Adrenal gland (tissue), 12 donors: ENCODE measurements around the gene BPHL. TPM values are rescaled to one million over a fixed set of nuclear protein-coding genes. Genes with fewer than 3 reads are reported as not detected.

Experiments
- DNase-seq, 7 donors: peaks; one replicate each; pipeline ENCODE4 v3.0.0-alpha.2; 2019 to 2020
- H3K27ac ChIP-seq, 5 donors: fragments of 200-600 bp; sonication (generic) in 4 of 5; 1 replicate in 3 of 5; 2 replicates in 2 of 5; pipeline versions ENCODE4 v1.5.1 to v1.8.0; 2016 to 2020; ENCODE audit warnings: mild to moderate bottlenecking in 1 of 5
- H3K27me3 ChIP-seq: fragments of 200-600 bp; 2 replicates; pipeline ENCODE4 v1.8.0; 2021
- H3K36me3 ChIP-seq, 2 donors: fragments of 200-600 bp; replicated peaks in 1 of 2; 1 replicate in 1 of 2; 2 replicates in 1 of 2; pipeline versions ENCODE4 v1.5.1 to v1.8.0; 2018 to 2022
- H3K4me1 ChIP-seq, 2 donors: fragments of 200-600 bp; replicated peaks in 1 of 2; 1 replicate in 1 of 2; 2 replicates in 1 of 2; pipeline versions ENCODE4 v1.5.1 to v1.8.0; 2018 to 2021
- H3K4me3 ChIP-seq, 4 donors: fragments of 200-600 bp; sonication (generic) in 3 of 4; one replicate each; pipeline ENCODE4 v1.5.1; 2016 to 2018
- H3K9me3 ChIP-seq, 3 donors: fragments of 200-600 bp; sonication (generic) in 1 of 3; replicated peaks in 1 of 3; 1 replicate in 2 of 3; 2 replicates in 1 of 3; pipeline versions ENCODE4 v1.5.1 to v1.8.0; 2016 to 2021
- POLR2A ChIP-seq, 2 donors: fragments of 450-650 bp; IDR thresholded peaks; one replicate each; pipeline ENCODE4 v1.6.1; 2017; ENCODE audit warnings: antibody characterized with exemption in 2 of 2, mild to moderate bottlenecking in 2 of 2, moderate library complexity in 1 of 2
- WGBS, 4 donors: extraction: QIAGEN DNeasy Blood & Tissue Kit in 2 of 4; methylation state at CpG; one replicate each; pipeline versions ENCODE4 v1.1.5 to v1.1.7; 2013 to 2017; 5-methylcytosine and 5-hydroxymethylcytosine counted together
- intact Hi-C, 2 donors: fragments of 100-400 bp; cut with DNase I; formaldehyde crosslinking; loops; one replicate each; pipeline versions ENCODE4 v1.14.1 to v1.15.0; 2022 to 2023
- polyA plus RNA-seq, 3 donors: library from polyadenylated mRNA; stranded (reverse); fragments of 200-250 nt in 2 of 3; fragments of 350-450 nt in 1 of 3; fragmentation: Illumina TruSeq in 1 of 3; extraction: RNeasy Lipid Tissue Mini Kit (QIAGEN cat#74804) in 1 of 3; gene quantifications; one replicate each; pipeline ENCODE4 v1.2.3, GENCODE V29; 2013 to 2014
- total RNA-seq, 9 donors: library from RNA; depleted of rRNA in 4 of 9; stranded (reverse); fragments of >200 nt in 4 of 9; fragments of 120-200 nt in 1 of 9; fragmentation: NEBNext Ultra II Directional in 1 of 9; extraction: Animal tissue kit (Norgen Biotek cat#: 25700) in 1 of 9; gene quantifications; one replicate each; pipeline versions ENCODE4 v1.1.0 to v1.2.4, GENCODE V29; 2013 to 2023
- TF ChIP-seq, protein P1 (sequence below), 6 experiments: fragments of 450-650 bp in 4 of 6; fragments of 200-600 bp in 2 of 6; sonication (generic) in 1 of 6; IDR thresholded peaks; 1 replicate in 5 of 6; 2 replicates in 1 of 6; pipeline versions ENCODE4 v1.5.1 to v1.8.0; 2016 to 2021; ENCODE audit warnings: antibody characterized with exemption in 6 of 6, mild to moderate bottlenecking in 2 of 6, moderate library complexity in 1 of 6
- donor health status: healthy with polysubstance abuse.
- donor health status: Bipolar disorder and iron deficiency.
- donor health status: DM: yes; HTN: yes; CAD: no.
- donor health status: DM: no; HTN: no; CAD: no.
- donor health status: DM: no; HTN: no; CAD: no.
- donor health status: DM: yes; HTN: yes; CAD: no.

BPHL gene
- total and polyA plus RNA-seq, 12 donors, result 17.2 to 58.1 (median 25.3) TPM

DNA sequence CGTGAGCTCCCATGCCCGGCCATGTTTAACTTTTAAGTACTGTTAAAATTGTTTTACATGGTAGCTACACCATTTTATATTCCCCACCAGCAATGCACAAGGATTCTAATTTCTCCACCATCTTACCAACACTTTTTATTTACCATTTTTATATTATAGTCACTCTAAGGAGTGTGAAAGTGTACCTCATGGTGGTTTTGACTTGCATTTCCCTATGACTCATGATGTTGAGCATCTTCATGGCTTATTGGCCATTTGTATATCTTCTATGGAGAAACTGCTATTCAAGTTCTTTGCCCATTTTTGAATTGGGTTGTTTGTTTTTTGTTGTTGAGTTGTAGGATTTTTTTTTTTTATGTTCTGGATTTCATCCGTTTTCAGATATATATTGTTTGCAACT, 15.6 kb upstream of the BPHL start:
- H3K9me3 ChIP-seq, result no peaks in the 10 kb centered on the region
- no peaks in the 10 kb centered on the region for H3K27me3 ChIP-seq
- TF ChIP-seq, protein P1, sequence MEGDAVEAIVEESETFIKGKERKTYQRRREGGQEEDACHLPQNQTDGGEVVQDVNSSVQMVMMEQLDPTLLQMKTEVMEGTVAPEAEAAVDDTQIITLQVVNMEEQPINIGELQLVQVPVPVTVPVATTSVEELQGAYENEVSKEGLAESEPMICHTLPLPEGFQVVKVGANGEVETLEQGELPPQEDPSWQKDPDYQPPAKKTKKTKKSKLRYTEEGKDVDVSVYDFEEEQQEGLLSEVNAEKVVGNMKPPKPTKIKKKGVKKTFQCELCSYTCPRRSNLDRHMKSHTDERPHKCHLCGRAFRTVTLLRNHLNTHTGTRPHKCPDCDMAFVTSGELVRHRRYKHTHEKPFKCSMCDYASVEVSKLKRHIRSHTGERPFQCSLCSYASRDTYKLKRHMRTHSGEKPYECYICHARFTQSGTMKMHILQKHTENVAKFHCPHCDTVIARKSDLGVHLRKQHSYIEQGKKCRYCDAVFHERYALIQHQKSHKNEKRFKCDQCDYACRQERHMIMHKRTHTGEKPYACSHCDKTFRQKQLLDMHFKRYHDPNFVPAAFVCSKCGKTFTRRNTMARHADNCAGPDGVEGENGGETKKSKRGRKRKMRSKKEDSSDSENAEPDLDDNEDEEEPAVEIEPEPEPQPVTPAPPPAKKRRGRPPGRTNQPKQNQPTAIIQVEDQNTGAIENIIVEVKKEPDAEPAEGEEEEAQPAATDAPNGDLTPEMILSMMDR (IDR thresholded peaks at IDR 0.05), result no peak
- no peak for TF ChIP-seq POLR2A (IDR thresholded peaks at IDR 0.05)
- no peak overlapping the region for H3K4me3 ChIP-seq
- H3K36me3 ChIP-seq, result peaks cover 0 to 53% of the 10 kb centered on the region in 2 donors
- DNase-seq, result no peak
- H3K4me1 ChIP-seq, result no peaks in the 10 kb centered on the region
- WGBS, 4 donors, result 92 to 95% (median 94%) methylated on average over 3 of the region's 3 CpGs
- no peak overlapping the region for H3K27ac ChIP-seq
- intact Hi-C loops, result no loop called here

DNA sequence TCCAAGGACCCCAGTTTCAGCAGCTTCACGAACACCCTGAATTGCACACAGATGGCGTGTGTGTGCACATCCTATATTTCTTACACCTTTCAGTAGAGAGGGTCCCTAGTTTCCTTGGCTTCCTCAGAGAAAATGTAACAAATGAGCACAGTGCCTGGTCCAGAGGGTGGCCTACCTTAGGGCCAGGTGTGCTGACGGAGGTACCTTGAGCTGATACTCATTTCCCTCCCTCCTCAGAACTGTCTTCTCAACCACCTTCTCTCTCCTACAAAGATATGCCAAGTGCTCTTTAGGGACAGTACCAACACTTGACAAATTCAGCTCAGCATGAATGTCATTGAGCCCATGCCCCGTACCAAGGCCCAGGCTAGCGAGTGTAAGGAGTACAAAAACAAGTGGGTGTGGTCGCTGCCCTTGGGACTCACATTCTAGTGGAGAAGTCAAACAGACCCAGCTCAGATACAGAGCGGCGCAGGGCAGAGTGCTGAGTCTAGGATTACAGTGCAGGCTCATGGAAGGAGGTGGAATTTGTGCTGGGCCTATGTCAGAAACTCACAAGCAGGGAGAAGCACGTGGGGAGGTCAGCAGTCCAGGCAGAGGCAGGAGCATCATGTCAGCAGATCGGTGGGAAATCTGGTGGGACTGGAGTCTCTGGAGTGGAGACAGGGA, 9.6 kb upstream of the BPHL start:
- intact Hi-C loops, result no loop called here
- peaks cover 0 to 78% of the 10 kb centered on the region in 2 donors for H3K36me3 ChIP-seq

DNA sequence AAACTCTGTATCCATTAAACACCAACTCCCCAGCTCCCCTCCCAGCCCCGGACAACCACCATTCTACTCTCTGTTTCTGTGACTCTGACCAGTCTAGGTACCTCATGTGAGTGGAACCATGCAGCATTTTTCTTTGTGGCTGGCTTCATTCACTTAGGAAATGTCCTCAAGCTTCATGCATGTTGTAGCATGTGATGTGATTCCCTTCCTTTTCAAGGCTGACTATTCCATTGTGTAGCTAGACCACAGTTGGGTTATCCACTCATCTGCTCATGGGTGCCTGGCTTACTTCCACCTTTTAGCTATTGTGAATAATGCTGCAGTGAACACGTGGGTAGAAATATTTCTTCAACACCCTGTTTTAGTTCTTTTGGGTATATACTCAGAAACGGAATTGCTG, 8.8 kb upstream of the BPHL start:
- H3K36me3 ChIP-seq, result peaks cover 0 to 78% of the 10 kb centered on the region in 2 donors
- no peaks in the 10 kb centered on the region for H3K27me3 ChIP-seq
- no peak overlapping the region for H3K27ac ChIP-seq
- TF ChIP-seq, protein P1 (IDR thresholded peaks at IDR 0.05), result no peak
- no peak for TF ChIP-seq POLR2A (IDR thresholded peaks at IDR 0.05)
- intact Hi-C loops, result no loop called here
- no peaks in the 10 kb centered on the region for H3K9me3 ChIP-seq
- no peak for DNase-seq
- no peak overlapping the region for H3K4me3 ChIP-seq
- H3K4me1 ChIP-seq, result peaks cover 0 to 5% of the 10 kb centered on the region in 2 donors
- WGBS, 4 donors, result 95 to 100% (median 98%) methylated on average over 3 of the region's 3 CpGs

More for the DNA sequence above, 9.6 kb upstream of the BPHL start:
- no peaks in the 10 kb centered on the region for H3K27me3 ChIP-seq
- no peak overlapping the region for H3K27ac ChIP-seq
- H3K9me3 ChIP-seq, result no peaks in the 10 kb centered on the region
- TF ChIP-seq, protein P1 (IDR thresholded peaks at IDR 0.05), result no peak
- TF ChIP-seq POLR2A (IDR thresholded peaks at IDR 0.05), result no peak
- WGBS, 4 donors, result 83 to 94% (median 92%) methylated on average over 10 of the region's 10 CpGs
- DNase-seq, result no peak
- no peak overlapping the region for H3K4me3 ChIP-seq
- H3K4me1 ChIP-seq, result peaks cover 0 to 5% of the 10 kb centered on the region in 2 donors

DNA sequence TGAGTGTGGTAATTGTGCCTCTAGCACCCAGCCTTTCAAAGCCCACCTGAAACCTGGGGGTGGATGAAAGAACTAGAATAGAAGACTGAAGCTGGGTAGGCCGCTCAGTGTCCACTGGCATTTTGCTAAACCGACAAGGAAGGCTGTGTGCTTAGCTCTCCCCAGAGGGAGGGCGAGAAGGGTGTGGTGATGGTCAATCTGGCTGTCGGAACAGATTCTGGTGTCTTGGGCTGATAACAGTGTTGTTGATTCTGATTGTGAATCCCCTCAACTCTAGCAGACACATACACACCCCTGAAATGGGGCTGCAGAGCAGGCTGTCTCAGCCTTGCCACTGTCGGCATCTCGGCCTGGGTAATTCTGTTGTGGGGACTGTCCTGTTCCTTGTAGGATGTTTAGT, 4.1 kb upstream of the BPHL start:
- no peak for DNase-seq
- no peak overlapping the region for H3K27ac ChIP-seq
- H3K4me3 ChIP-seq, result no peak overlapping the region
- intact Hi-C loops, result no loop called here
- H3K27me3 ChIP-seq, result no peaks in the 10 kb centered on the region
- WGBS, 4 donors, result 89 to 97% (median 96%) methylated on average over 4 to 6 of the region's 6 CpGs
- no peaks in the 10 kb centered on the region for H3K9me3 ChIP-seq
- peaks cover 0 to 40% of the 10 kb centered on the region in 2 donors for H3K36me3 ChIP-seq
- TF ChIP-seq, protein P1 (IDR thresholded peaks at IDR 0.05), result no peak
- TF ChIP-seq POLR2A (IDR thresholded peaks at IDR 0.05), result no peak
- peaks cover 7 to 10% of the 10 kb centered on the region in 2 donors for H3K4me1 ChIP-seq
